ENCODE results near the gene BCAS3.

DNA sequence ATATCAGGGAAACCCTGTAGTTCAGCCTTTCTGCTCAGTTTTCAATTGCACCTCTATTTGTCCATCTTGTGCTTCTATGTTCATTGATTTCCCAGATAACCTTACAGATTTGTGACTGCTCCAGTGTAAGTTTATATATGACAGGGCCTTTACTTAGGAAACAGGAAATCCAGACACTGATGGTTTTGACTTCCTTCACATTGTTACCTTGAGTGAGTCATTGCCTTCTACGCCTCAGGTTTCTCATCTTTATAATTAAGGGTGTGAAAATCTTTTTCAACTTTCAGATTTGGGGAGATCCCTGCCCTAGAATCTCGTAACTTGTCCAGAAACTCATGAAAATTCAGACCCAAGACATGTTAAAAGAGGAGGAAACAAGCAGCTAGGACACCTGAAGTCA lies 379.6 kb downstream of the BCAS3 start:
- TF ChIP-seq EZH2 (IDR thresholded peaks at IDR 0.05; ENCODE audit: insufficient read depth, poor library complexity, severe bottlenecking) (no peak), EZH2phosphoT487 (IDR thresholded peaks at IDR 0.05; ENCODE audit: insufficient read depth, low read depth) (no peak)
